K562 (cell line): ENCODE measurements around the gene TTC28. TPM values are rescaled to one million over a fixed set of nuclear protein-coding genes. Genes with fewer than 3 reads are reported as not detected.
"Not testable (repeated sequence)": the region's sequence is repeated elsewhere in the genome, so short reads cannot be mapped to it uniquely, and the experiment has no call there.

Experiments
- ATAC-seq: fragments of 200-7000 bp; cut with Tn5 transposase; 3 replicates; pipeline ENCODE4 v1.9.1; 2020; ENCODE audit warnings: moderate library complexity
- BruUV-seq: library from RNA; stranded (reverse); fragments of 400-500 nt; replicated peaks from 2 replicates; lab custom pipeline; 2021; lab: Mats Ljungman, UMichigan
- CTCF ChIA-PET: fragments of 300-600 bp; formaldehyde crosslinking; extraction: SDS; loops from one replicate; lab custom pipeline; 2021; ENCODE audit warnings: low intra/inter-chr PET ratio; lab: Yijun Ruan, JAX
- POLR2A ChIA-PET: fragments of 300-600, 350-650 bp; sonication (Branson Sonifier 250); formaldehyde crosslinking; extraction: SDS; loops from one replicate; lab custom pipeline; 2021; ENCODE audit warnings: antibody characterized with exemption, inconsistent platforms; lab: Yijun Ruan, JAX
- DNase-seq, 4 experiments: peaks; one replicate each; pipeline versions ENCODE4 v3.0.0 to v3.0.0-alpha.2; 2011 to 2018; ENCODE audit warnings: low spot score in 3 of 4, mixed read lengths in 3 of 4; ENCODE audit errors: extremely low read depth in 1 of 4
- FAIRE-seq: peaks from 2 replicates; lab custom pipeline; 2011; peaks lifted over from hg19 to GRCh38; lab: Jason Lieb, UNC
- H2AFZ ChIP-seq: 2 replicates; pipeline ENCODE4 v1.6.0; 2011; ENCODE audit warnings: low read depth, low read length, control low read depth, inconsistent platforms
- H3K27ac ChIP-seq: fragments of 200-600 bp; 3 replicates; pipeline ENCODE4 v1.8.0; 2011; ENCODE audit warnings: low read depth, mild to moderate bottlenecking, control low read depth, inconsistent platforms, low read length, moderate library complexity, mixed read lengths; ENCODE audit errors: extremely low read depth
- H3K27me3 ChIP-seq, 2 experiments: fragments of 300-600 bp in 1 of 2; 2 replicates in 1 of 2; 3 replicates in 1 of 2; pipeline versions ENCODE4 v1.6.0 to v1.8.0; 2011; ENCODE audit warnings: inconsistent platforms in 2 of 2, low read length in 2 of 2, mild to moderate bottlenecking in 1 of 2, mixed read lengths in 1 of 2, moderate library complexity in 1 of 2; ENCODE audit not compliant: control insufficient read depth in 2 of 2, insufficient read depth in 2 of 2
- H3K36me3 ChIP-seq: fragments of 300-600 bp; 3 replicates; pipeline ENCODE4 v1.8.0; 2011; ENCODE audit warnings: mild to moderate bottlenecking, low read length, inconsistent platforms; ENCODE audit not compliant: control insufficient read depth, insufficient read depth
- H3K4me1 ChIP-seq, 2 experiments: fragments of 200-600 bp in 1 of 2; replicated peaks in 1 of 2; 2 replicates in 1 of 2; 3 replicates in 1 of 2; pipeline versions ENCODE4 v1.5.1 to v1.8.0; 2011; ENCODE audit warnings: inconsistent platforms in 2 of 2, low read length in 2 of 2, mild to moderate bottlenecking in 1 of 2, mixed read lengths in 1 of 2, moderate library complexity in 1 of 2; ENCODE audit not compliant: control insufficient read depth in 2 of 2, insufficient read depth in 2 of 2
- H3K4me2 ChIP-seq: 2 replicates; pipeline ENCODE4 v1.6.1; 2011; ENCODE audit warnings: low read length, control low read depth, inconsistent platforms, mixed read lengths; ENCODE audit not compliant: insufficient read depth
- H3K4me3 ChIP-seq: fragments of 200-600 bp; sonication (generic), shearing (Covaris generic); 2 replicates; pipeline ENCODE4 v1.5.1; 2016; ENCODE audit warnings: control low read depth, inconsistent platforms
- H3K79me2 ChIP-seq: fragments of 200-600 bp; 3 replicates; pipeline ENCODE4 v1.8.0; 2011; ENCODE audit warnings: low read length, inconsistent platforms; ENCODE audit not compliant: control insufficient read depth, insufficient read depth
- H3K9ac ChIP-seq, 2 experiments: 2 replicates each; pipeline versions ENCODE4 v1.6.0 to v1.6.1; 2011; ENCODE audit warnings: low read depth in 2 of 2, low read length in 2 of 2, control low read depth in 1 of 2, inconsistent platforms in 1 of 2, mild to moderate bottlenecking in 1 of 2, mixed read lengths in 1 of 2; ENCODE audit not compliant: insufficient read depth in 1 of 2
- H3K9me1 ChIP-seq: one replicate; pipeline ENCODE4 v1.6.0; 2011; ENCODE audit warnings: inconsistent platforms, mild to moderate bottlenecking, low read length, moderate library complexity; ENCODE audit not compliant: control insufficient read depth, insufficient read depth
- H3K9me3 ChIP-seq: replicated peaks from 2 replicates; pipeline ENCODE4 v1.5.1; 2011; ENCODE audit warnings: low read depth, low read length, inconsistent platforms; ENCODE audit not compliant: control insufficient read depth, insufficient read depth
- H4K20me1 ChIP-seq: replicated peaks from 2 replicates; pipeline ENCODE4 v1.6.1; 2011; ENCODE audit warnings: low read length, inconsistent platforms, mixed read lengths; ENCODE audit not compliant: control insufficient read depth, insufficient read depth
- BRD4 ChIP-seq: fragments of 200-600 bp; sonication (generic); IDR thresholded peaks from 2 replicates; pipeline ENCODE4 v1.6.1; 2017; ENCODE audit warnings: inconsistent platforms
- GABPB2 ChIP-seq: fragments of 250-450 bp; sonication (Bioruptor Pico); conservative IDR thresholded peaks from 2 replicates; pipeline ENCODE4 v1.5.1; 2021; ENCODE audit warnings: mild to moderate bottlenecking
- IFI16 ChIP-seq: fragments of 250-450 bp; sonication (Bioruptor Pico); IDR thresholded peaks from 2 replicates; pipeline ENCODE4 v2.1.2; 2022; ENCODE audit warnings: mild to moderate bottlenecking, inconsistent platforms
- IRF2 ChIP-seq: sonication (generic); formaldehyde crosslinking; IDR thresholded peaks from 2 replicates; pipeline ENCODE4 v1.8.1; 2022; ENCODE audit warnings: mild to moderate bottlenecking, missing genetic modification reagents
- RREB1 ChIP-seq: fragments of 250-450 bp; sonication (Bioruptor Pico); IDR thresholded peaks from 2 replicates; pipeline ENCODE4 v1.4.0; 2020
- SMARCC2 ChIP-seq: fragments of 450-650 bp; IDR thresholded peaks from 2 replicates; pipeline ENCODE4 v1.6.1; 2017; ENCODE audit warnings: antibody characterized with exemption, moderate library complexity, mild to moderate bottlenecking, low read depth
- ZNF592 ChIP-seq: fragments of 450-650 bp; IDR thresholded peaks from 2 replicates; pipeline ENCODE4 v1.6.1; 2017; ENCODE audit warnings: antibody characterized with exemption, mild to moderate bottlenecking
- WGBS: fragments of 100-300 bp; shearing (Covaris generic); methylation state at CpG from one replicate; pipeline ENCODE4 v1.1.6; 2016; ENCODE audit warnings: low coverage, mixed read lengths; ENCODE audit not compliant: insufficient coverage; ENCODE audit errors: missing lambda C conversion rate; 5-methylcytosine and 5-hydroxymethylcytosine counted together
- in situ Hi-C: fragments of 300-500 bp; cut with MboI; formaldehyde crosslinking; loops from 4 replicates; pipeline ENCODE4 v1.15.0; 2018; ENCODE audit warnings: inconsistent platforms, mixed read lengths
- intact Hi-C: fragments of 100-400 bp; cut with micrococcal nuclease; formaldehyde crosslinking; loops from 2 replicates; pipeline ENCODE4 v1.14.2; 2022
- polyA plus RNA-seq, 8 experiments: library from polyadenylated mRNA; depleted of rRNA in 4 of 8; stranded (reverse) in 5 of 8; unstranded in 3 of 8; fragments of >200 nt; fragmentation: Nextera tagmentation in 2 of 8; fragmentation: Illumina TruSeq in 1 of 8; extraction: Ambion mirVana in 2 of 8; extraction: Trizol in 1 of 8; gene quantifications; 2 replicates each; pipeline versions ENCODE4 v1.2.1 to v1.2.3, GENCODE V29; 2011 to 2014; ENCODE audit warnings: inconsistent platforms in 1 of 8, missing spikeins in 1 of 8
- total RNA-seq, 7 experiments: library from RNA; depleted of rRNA in 6 of 7; stranded (reverse); fragments of >200 nt in 6 of 7; fragmentation: Illumina TruSeq in 2 of 7; extraction: Trizol in 2 of 7; gene quantifications; 2 replicates each; pipeline versions ENCODE4 v1.2.1 to v1.2.3, GENCODE V29; 2011 to 2021; ENCODE audit warnings: low replicate concordance in 1 of 7

The TTC28 gene
- total and polyA plus RNA-seq, 9 of the 15 experiments (the other 6 are each of a cell fraction or from before 2014, with no cell fraction given): 0.22 to 10.7 (median 3.1) TPM

GRCh38 chr22:28557184-28557583 is 122.5 kb downstream of the TTC28 start (continued):
- TF ChIP-seq ZNF592 (no peak), BRD4 (no peak), RREB1 (CRISPR knock-in tag) (no peak), IFI16 (CRISPR knock-in tag) (no peak), IRF2 (CRISPR knock-in tag) (no peak), SMARCC2 (no peak), GABPB2 (no peak)

- H3K27ac ChIP-seq, H3K27me3 ChIP-seq, ATAC-seq, DNase-seq, FAIRE-seq, H3K36me3 ChIP-seq, CTCF ChIA-PET, H2AFZ ChIP-seq, H3K9ac ChIP-seq, H3K79me2 ChIP-seq, BruUV-seq, H3K4me3 ChIP-seq, H3K9me3 ChIP-seq, intact Hi-C loops, H4K20me1 ChIP-seq, POLR2A ChIA-PET, H3K9me1 ChIP-seq, H3K4me2 ChIP-seq, H3K4me1 ChIP-seq, in situ Hi-C loops: not testable (repeated sequence)
- WGBS: 60% methylated on average over 1 of the region's 51 CpGs
These were observed 126.4 kb downstream of the TTC28 start for GRCh38 chr22:28553108-28553866.
